ENCODE measurements around the gene DNAJC7.

The DNAJC7 gene

GRCh38 chr17:41959336-41960095 lies 57.7 kb downstream of the DNAJC7 start:
- peak; percentile 94 for DNase-seq

GRCh38 chr17:41959030-41959335 lies 58.3 kb downstream of the DNAJC7 start:
- Histone ChIP-seq H3K27ac (no peak overlapping the region; the same call in 1 of the 2 replicates), H3K9me3 (ENCODE audit: severe bottlenecking) (no peaks in the 10 kb centered on the region), H3K4me3 (ENCODE audit: low read depth, low read length) (no peak overlapping the region), H3K36me3 (no peaks in the 10 kb centered on the region; the same call in 1 of the 2 replicates), H3K27me3 (ENCODE audit: insufficient read depth, low read depth, severe bottlenecking) (no peaks in the 10 kb centered on the region)
- no peak for DNase-seq
- TF ChIP-seq, protein P1, sequence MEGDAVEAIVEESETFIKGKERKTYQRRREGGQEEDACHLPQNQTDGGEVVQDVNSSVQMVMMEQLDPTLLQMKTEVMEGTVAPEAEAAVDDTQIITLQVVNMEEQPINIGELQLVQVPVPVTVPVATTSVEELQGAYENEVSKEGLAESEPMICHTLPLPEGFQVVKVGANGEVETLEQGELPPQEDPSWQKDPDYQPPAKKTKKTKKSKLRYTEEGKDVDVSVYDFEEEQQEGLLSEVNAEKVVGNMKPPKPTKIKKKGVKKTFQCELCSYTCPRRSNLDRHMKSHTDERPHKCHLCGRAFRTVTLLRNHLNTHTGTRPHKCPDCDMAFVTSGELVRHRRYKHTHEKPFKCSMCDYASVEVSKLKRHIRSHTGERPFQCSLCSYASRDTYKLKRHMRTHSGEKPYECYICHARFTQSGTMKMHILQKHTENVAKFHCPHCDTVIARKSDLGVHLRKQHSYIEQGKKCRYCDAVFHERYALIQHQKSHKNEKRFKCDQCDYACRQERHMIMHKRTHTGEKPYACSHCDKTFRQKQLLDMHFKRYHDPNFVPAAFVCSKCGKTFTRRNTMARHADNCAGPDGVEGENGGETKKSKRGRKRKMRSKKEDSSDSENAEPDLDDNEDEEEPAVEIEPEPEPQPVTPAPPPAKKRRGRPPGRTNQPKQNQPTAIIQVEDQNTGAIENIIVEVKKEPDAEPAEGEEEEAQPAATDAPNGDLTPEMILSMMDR (IDR thresholded peaks at IDR 0.05; ENCODE audit: low read depth, low read length), result no peak

More at GRCh38 chr17:41959336-41960095, 57.7 kb downstream of the DNAJC7 start:
- no peaks in the 10 kb centered on the region for H3K27me3 ChIP-seq (ENCODE audit: insufficient read depth, low read depth, severe bottlenecking)
- H3K9me3 ChIP-seq (ENCODE audit: severe bottlenecking), result no peaks in the 10 kb centered on the region
- no peak overlapping the region for H3K4me3 ChIP-seq (ENCODE audit: low read depth, low read length)
- no peaks in the 10 kb centered on the region; the same call in 1 of the 2 replicates for H3K36me3 ChIP-seq
- peak overlapping the region; percentile 71 for H3K27ac ChIP-seq
- TF ChIP-seq, protein P1 (IDR thresholded peaks at IDR 0.05; ENCODE audit: low read depth, low read length), result peak; percentile 96

DNA sequence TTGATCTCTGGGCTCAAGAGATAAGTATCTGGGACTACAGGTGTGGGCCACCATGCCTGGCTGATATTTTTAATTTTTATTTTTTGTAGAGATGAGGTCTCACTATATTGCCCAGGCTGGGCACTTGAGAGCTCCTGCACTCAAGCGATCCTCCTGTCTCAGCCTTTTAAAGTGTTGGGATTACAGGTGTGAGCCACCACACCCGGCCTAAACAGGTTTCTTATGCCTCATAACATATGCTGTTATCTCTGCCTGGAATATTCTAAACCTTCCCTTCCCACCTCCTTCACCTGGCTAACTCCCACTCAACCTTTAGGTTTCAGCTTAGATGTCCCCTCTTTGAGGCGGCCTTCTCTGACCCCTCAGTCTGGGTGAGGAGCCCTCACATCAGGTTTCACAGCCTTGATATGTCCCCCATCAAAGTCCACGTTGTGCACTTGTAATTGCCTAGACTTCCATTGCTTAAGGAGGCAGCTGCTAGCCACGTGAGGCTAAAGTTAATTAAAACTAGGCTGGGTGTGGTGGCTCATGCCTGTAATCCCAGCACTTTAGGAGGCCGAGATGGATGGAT lies 59.3 kb downstream of the DNAJC7 start:
- no peak overlapping the region for H3K4me3 ChIP-seq (ENCODE audit: low read depth, low read length)
- no peaks in the 10 kb centered on the region for H3K27me3 ChIP-seq (ENCODE audit: insufficient read depth, low read depth, severe bottlenecking)
- H3K9me3 ChIP-seq (ENCODE audit: severe bottlenecking), result no peaks in the 10 kb centered on the region
- DNase-seq, result no peak
- no peak overlapping the region for H3K27ac ChIP-seq
- H3K36me3 ChIP-seq, result no peaks in the 10 kb centered on the region; the same call in 1 of the 2 replicates
- TF ChIP-seq, protein P1 (IDR thresholded peaks at IDR 0.05; ENCODE audit: low read depth, low read length), result no peak

- no peaks in the 10 kb centered on the region for H3K9me3 ChIP-seq (ENCODE audit: severe bottlenecking)
- DNase-seq, result no peak
- H3K36me3 ChIP-seq, result no peaks in the 10 kb centered on the region; the same call in 1 of the 2 replicates
- TF ChIP-seq, protein P1 (IDR thresholded peaks at IDR 0.05; ENCODE audit: low read depth, low read length), result no peak
- H3K4me3 ChIP-seq (ENCODE audit: low read depth, low read length), result no peak overlapping the region
- H3K27me3 ChIP-seq (ENCODE audit: insufficient read depth, low read depth, severe bottlenecking), result no peaks in the 10 kb centered on the region
- peak overlapping the region; percentile 6; the same call in 1 of the 2 replicates for H3K27ac ChIP-seq
These were observed 60.0 kb downstream of the DNAJC7 start for GRCh38 chr17:41957031-41957868.

- DNase-seq, result no peak
- Histone ChIP-seq H3K4me3 (ENCODE audit: low read depth, low read length) (no peak overlapping the region), H3K27ac (no peak overlapping the region), H3K9me3 (ENCODE audit: severe bottlenecking) (no peaks in the 10 kb centered on the region), H3K27me3 (ENCODE audit: insufficient read depth, low read depth, severe bottlenecking) (no peaks in the 10 kb centered on the region), H3K36me3 (no peaks in the 10 kb centered on the region; the same call in 1 of the 2 replicates)
- TF ChIP-seq, protein P1 (IDR thresholded peaks at IDR 0.05; ENCODE audit: low read depth, low read length), result no peak
These were observed 60.7 kb downstream of the DNAJC7 start for GRCh38 chr17:41956522-41956921.

Measured in WERI-Rb-1 (cell line).